Calu3 (cell line): Measurements from ENCODE around the gene DNAJC9. TPM values are rescaled to one million over a fixed set of nuclear protein-coding genes. Genes with fewer than 3 reads are reported as not detected.
A peak's percentile ranks its signal among the peaks of the same experiment; 100 is the strongest.
"Not testable (repeated sequence)": the region's sequence is repeated elsewhere in the genome, so short reads cannot be mapped to it uniquely, and the experiment has no call there.

ENCODE experiments used
- BruUV-seq: library from RNA; stranded (reverse); fragments of 400-500 nt; replicated peaks from 2 replicates; lab custom pipeline; 2021; lab: Mats Ljungman, UMichigan
- CTCF ChIA-PET: fragments of 300-600 bp; sonication (Branson Sonifier 250); formaldehyde crosslinking; loops from one replicate; lab custom pipeline; 2022; ENCODE audit warnings: antibody characterized with exemption; lab: Charles Lee
- DNase-seq: peaks from one replicate; pipeline ENCODE4 v3.0.0; 2022
- H3K27ac Mint-ChIP-seq: one replicate; pipeline ENCODE4 v1.8.0; 2022; ENCODE audit warnings: mixed read lengths; ENCODE audit not compliant: unreplicated experiment
- H3K27me3 Mint-ChIP-seq: one replicate; pipeline ENCODE4 v1.8.0; 2022; ENCODE audit warnings: mixed read lengths; ENCODE audit not compliant: unreplicated experiment
- H3K36me3 Mint-ChIP-seq: one replicate; pipeline ENCODE4 v1.8.0; 2022; ENCODE audit warnings: mild to moderate bottlenecking, moderate library complexity, mixed read lengths; ENCODE audit not compliant: insufficient read depth, unreplicated experiment
- H3K4me1 Mint-ChIP-seq: one replicate; pipeline ENCODE4 v1.8.0; 2022; ENCODE audit warnings: mild to moderate bottlenecking, low read depth, mixed read lengths; ENCODE audit not compliant: unreplicated experiment
- H3K4me3 Mint-ChIP-seq: one replicate; pipeline ENCODE4 v1.8.0; 2022; ENCODE audit warnings: mild to moderate bottlenecking, low read depth, moderate library complexity, mixed read lengths; ENCODE audit not compliant: unreplicated experiment
- H3K9me3 Mint-ChIP-seq: one replicate; pipeline ENCODE4 v1.8.0; 2022; ENCODE audit warnings: low read depth, mixed read lengths; ENCODE audit not compliant: unreplicated experiment
- intact Hi-C: fragments of 100-400 bp; cut with micrococcal nuclease; formaldehyde crosslinking; loops from one replicate; pipeline ENCODE4 v1.10.0; 2022; ENCODE audit not compliant: unreplicated experiment
- total RNA-seq: library from RNA; stranded (reverse); gene quantifications from 2 replicates; pipeline ENCODE4 v1.2.3, GENCODE V29; 2022
- TF ChIP-seq, protein P1 (sequence below): fragments of 200-600 bp; IDR thresholded peaks from one replicate; pipeline ENCODE4 v1.8.0; 2022; ENCODE audit warnings: antibody characterized with exemption; ENCODE audit not compliant: unreplicated experiment

DNAJC9 gene
- total RNA-seq, 1 experiment from 2014 or later, result 39.8 TPM

DNA sequence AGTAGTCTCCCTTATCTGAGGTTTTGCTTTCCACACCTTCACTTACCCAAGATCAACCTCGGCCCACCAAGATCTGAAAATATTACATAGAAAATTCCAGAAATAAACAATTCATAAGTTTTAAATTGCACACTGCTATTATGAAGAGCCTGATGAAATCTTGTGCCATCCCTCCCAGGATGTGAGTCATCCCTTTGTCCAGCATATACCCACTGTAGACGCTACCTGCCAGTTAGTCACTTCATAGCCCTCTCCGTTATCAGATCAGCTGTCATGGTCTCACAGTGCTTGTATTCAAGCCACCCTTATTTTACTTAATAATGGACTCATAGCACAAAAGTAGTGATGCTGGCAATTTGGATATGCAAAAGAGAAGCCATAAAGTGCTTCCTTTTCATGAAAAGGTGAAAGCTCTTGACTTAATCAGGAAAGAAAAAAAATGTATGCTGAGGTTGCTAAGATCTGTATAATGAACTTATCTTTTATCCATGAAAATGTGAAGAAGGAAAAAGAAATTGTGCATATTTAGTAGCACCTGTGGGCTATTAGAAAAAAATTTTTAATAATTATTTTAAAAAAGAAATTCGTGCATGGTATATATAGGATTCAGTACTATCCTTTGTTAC, 15.2 kb upstream of the DNAJC9 start:
- Mint-ChIP-seq H3K4me1 (peaks cover 32% of the 10 kb centered on the region), H3K27ac (peak overlapping the region; percentile 100), H3K27me3 (no peaks in the 10 kb centered on the region), H3K9me3 (peaks cover 3% of the 10 kb centered on the region), H3K4me3 (no peak overlapping the region), H3K36me3 (peaks cover 7% of the 10 kb centered on the region)
- DNase-seq, result peak; percentile 55
- CTCF ChIA-PET, result interaction anchor here (1.4 kb wide), 1 partner anchor 9 kb away, joined by 4 read pairs; the partner anchor contains the start of gene MRPS16
- TF ChIP-seq, protein P1, sequence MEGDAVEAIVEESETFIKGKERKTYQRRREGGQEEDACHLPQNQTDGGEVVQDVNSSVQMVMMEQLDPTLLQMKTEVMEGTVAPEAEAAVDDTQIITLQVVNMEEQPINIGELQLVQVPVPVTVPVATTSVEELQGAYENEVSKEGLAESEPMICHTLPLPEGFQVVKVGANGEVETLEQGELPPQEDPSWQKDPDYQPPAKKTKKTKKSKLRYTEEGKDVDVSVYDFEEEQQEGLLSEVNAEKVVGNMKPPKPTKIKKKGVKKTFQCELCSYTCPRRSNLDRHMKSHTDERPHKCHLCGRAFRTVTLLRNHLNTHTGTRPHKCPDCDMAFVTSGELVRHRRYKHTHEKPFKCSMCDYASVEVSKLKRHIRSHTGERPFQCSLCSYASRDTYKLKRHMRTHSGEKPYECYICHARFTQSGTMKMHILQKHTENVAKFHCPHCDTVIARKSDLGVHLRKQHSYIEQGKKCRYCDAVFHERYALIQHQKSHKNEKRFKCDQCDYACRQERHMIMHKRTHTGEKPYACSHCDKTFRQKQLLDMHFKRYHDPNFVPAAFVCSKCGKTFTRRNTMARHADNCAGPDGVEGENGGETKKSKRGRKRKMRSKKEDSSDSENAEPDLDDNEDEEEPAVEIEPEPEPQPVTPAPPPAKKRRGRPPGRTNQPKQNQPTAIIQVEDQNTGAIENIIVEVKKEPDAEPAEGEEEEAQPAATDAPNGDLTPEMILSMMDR, result no peak
- intact Hi-C loops, result no loop called here
- BruUV-seq, result no TSS peak

DNA sequence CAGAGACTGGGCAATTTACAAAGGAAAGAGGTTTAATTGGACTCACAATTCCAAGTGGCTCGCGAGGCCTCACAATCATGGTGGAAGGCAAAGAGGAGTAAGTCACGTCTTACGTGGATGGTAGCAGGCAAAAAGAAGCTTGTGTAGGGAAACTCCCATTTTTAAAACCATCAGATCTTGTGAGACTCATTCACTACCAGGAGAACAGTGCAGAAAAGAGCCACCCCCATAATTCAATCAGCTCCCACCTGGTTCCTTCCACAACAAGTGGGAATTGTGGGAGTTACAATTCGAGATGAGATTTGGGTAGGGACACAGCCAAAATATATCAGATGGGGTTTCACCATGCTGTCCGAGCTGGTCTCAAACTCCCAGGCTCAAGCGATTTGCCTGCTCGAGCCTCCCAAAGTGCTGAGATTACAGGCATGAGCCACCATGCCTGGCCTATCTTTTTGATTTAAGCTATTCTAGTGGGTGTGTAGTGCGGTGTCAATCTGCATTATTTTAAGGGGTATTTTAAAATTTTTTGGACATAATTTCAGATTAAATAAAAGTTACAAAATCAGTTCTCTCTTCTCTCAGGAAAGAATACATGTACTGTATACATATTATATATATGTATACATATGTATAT, 14.4 kb upstream of the DNAJC9 start:
- TF ChIP-seq, protein P1, result no peak
- peaks cover 36% of the 10 kb centered on the region for H3K4me1 Mint-ChIP-seq
- H3K27me3 Mint-ChIP-seq, result no peaks in the 10 kb centered on the region
- peaks cover 7% of the 10 kb centered on the region for H3K36me3 Mint-ChIP-seq
- intact Hi-C loops, result no loop called here
- H3K27ac Mint-ChIP-seq, result peak overlapping the region; percentile 100
- H3K4me3 Mint-ChIP-seq, result no peak overlapping the region
- CTCF ChIA-PET, result interaction anchor here (1.4 kb wide), 1 partner anchor 9 kb away, joined by 4 read pairs; the partner anchor contains the start of gene MRPS16
- no peak for DNase-seq
- BruUV-seq, result no TSS peak
- H3K9me3 Mint-ChIP-seq, result peaks cover 3% of the 10 kb centered on the region

GRCh38 chr10:73258612-73259011, 11.6 kb upstream of the DNAJC9 start:
- H3K4me1 Mint-ChIP-seq, result peaks cover 28% of the 10 kb centered on the region
- H3K4me3 Mint-ChIP-seq, H3K27ac Mint-ChIP-seq, BruUV-seq, H3K36me3 Mint-ChIP-seq, H3K27me3 Mint-ChIP-seq, CTCF ChIA-PET, H3K9me3 Mint-ChIP-seq, intact Hi-C loops, DNase-seq: not testable (repeated sequence)

DNA sequence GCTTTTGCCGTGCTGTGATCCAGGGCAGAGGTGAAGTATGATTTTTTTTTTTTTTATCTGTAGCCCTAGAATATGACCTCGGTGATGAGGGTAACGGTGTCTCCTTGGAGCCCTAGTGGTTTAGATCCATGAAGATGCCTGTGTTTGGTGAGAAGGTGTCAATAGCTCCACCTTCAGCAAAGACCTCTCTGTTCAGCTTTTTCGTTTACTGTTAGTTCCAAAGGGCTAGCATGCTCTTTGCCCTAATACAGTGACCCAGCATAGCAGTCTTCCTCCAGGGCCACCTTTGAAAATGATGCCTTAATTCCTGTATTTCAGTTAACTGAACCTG, 6.1 kb upstream of the DNAJC9 start:
- TF ChIP-seq, protein P1, result no peak
- no peaks in the 10 kb centered on the region for H3K27me3 Mint-ChIP-seq
- intact Hi-C loops, result no loop called here
- no peaks in the 10 kb centered on the region for H3K9me3 Mint-ChIP-seq
- peaks cover 52% of the 10 kb centered on the region for H3K36me3 Mint-ChIP-seq
- peak overlapping the region; percentile 95 for H3K27ac Mint-ChIP-seq
- no TSS peak for BruUV-seq
- peaks cover 26% of the 10 kb centered on the region for H3K4me1 Mint-ChIP-seq
- peak overlapping the region; percentile 93 for H3K4me3 Mint-ChIP-seq
- CTCF ChIA-PET, result interaction anchor here (0.6 to 1.5 kb wide), 4 partner anchors 9 to 46 kb away, joined by 3 to 4 read pairs (median 4); no protein-coding TSS in a partner anchor
- no peak for DNase-seq
